Measurements from ENCODE around the gene TXNDC16.

The TXNDC16 gene

DNA sequence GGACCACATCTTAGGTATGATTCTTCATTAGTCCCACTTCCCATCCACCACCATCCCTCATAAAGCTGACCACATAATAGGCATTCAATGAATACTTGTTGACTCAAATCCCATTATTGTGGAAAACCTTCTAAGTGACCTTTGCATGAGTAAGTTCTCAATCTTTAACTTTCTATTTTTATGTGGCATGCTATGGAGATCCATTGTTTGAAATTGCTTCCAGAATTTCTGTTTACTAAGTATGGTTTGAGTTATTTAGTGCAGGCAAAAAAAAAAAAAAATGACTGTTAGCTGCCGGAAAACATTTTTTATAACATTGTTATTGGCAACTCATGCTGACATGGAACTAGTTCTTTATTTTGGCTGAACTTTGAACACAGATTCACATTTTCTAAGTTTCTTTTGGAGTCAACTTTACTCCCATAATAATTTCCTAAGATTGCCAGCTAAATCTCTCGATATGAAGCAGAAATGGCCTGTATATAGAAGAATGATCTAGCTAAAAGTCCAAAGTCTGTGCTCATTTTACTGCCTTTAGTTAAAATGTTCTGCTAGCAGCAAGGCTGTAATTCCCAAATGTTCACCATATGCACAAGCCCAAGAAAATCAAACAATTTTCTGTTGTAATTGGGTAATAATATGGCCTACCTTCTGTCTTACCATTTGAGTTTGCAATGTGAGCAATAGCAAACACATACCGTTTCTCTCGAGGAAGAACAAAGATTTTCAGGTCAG, 160.3 kb downstream of the TXNDC16 start:
- DNase-seq (ENCODE audit: low read depth in 2 of 2), result no peak
